H1 (cell line): ENCODE measurements around the gene CNOT1. TPM values are rescaled to one million over a fixed set of nuclear protein-coding genes. Genes with fewer than 3 reads are reported as not detected.

Experiments used
- CTCF ChIA-PET: fragments of 300-600 bp; sonication (Branson Sonifier 250); formaldehyde crosslinking; loops from one replicate; lab custom pipeline; 2021; ENCODE audit not compliant: partially characterized antibody; lab: Charles Lee
- POLR2A ChIA-PET: fragments of 300-600 bp; sonication (Branson Sonifier 250); formaldehyde crosslinking; loops from one replicate; lab custom pipeline; 2021; ENCODE audit warnings: inconsistent platforms; ENCODE audit not compliant: partially characterized antibody; lab: Charles Lee
- DNase-seq, 2 experiments: peaks; one replicate each; pipeline versions ENCODE4 v3.0.0 to v3.0.0-alpha.2; 2010 to 2022; ENCODE audit warnings: low spot score in 2 of 2, low read depth in 1 of 2, mixed read lengths in 1 of 2
- FAIRE-seq: peaks from 2 replicates; lab custom pipeline; 2011; peaks lifted over from hg19 to GRCh38; lab: Jason Lieb, UNC
- H2AFZ ChIP-seq: 2 replicates; pipeline ENCODE4 v1.8.1; 2012; ENCODE audit warnings: low read length, inconsistent platforms
- H2AK5ac ChIP-seq: 2 replicates; pipeline ENCODE4 v1.6.1; 2013; ENCODE audit warnings: low read depth, low read length
- H2BK120ac ChIP-seq: replicated peaks from 2 replicates; pipeline ENCODE3; 2013; ENCODE audit warnings: low read depth, low read length, inconsistent platforms
- H2BK12ac ChIP-seq: 2 replicates; pipeline ENCODE4 v1.6.1; 2013; ENCODE audit warnings: low read depth, low read length
- H2BK15ac ChIP-seq: 2 replicates; pipeline ENCODE4 v1.6.1; 2013; ENCODE audit warnings: low read length
- H2BK20ac ChIP-seq: 2 replicates; pipeline ENCODE4 v1.6.1; 2013; ENCODE audit warnings: low read length
- H2BK5ac ChIP-seq: 2 replicates; pipeline ENCODE4 v1.6.1; 2013; ENCODE audit warnings: low read depth, low read length
- H3K14ac ChIP-seq: 2 replicates; pipeline ENCODE4 v1.6.1; 2013; ENCODE audit warnings: inconsistent platforms; ENCODE audit not compliant: insufficient read length
- H3K18ac ChIP-seq: 2 replicates; pipeline ENCODE4 v1.6.1; 2013; ENCODE audit warnings: low read length; ENCODE audit errors: extremely low read depth
- H3K23ac ChIP-seq: 2 replicates; pipeline ENCODE4 v1.6.1; 2013; ENCODE audit warnings: inconsistent platforms; ENCODE audit not compliant: insufficient read length
- H3K23me2 ChIP-seq: 2 replicates; pipeline ENCODE4 v1.6.1; 2013; ENCODE audit warnings: low read depth, low read length
- H3K27ac ChIP-seq: 2 replicates; pipeline ENCODE4 v1.6.1; 2011; ENCODE audit warnings: low read depth, low read length, inconsistent platforms
- H3K27me3 ChIP-seq, 4 experiments: replicated peaks in 1 of 4; 1 replicate in 1 of 4; 2 replicates in 3 of 4; pipeline versions ENCODE4 v1.6.1 to v1.8.1; 2011 to 2013; ENCODE audit warnings: low read length in 3 of 4, mild to moderate bottlenecking in 3 of 4, inconsistent platforms in 2 of 4, mixed read lengths in 2 of 4, moderate library complexity in 1 of 4; ENCODE audit not compliant: control insufficient read depth in 3 of 4, insufficient read depth in 3 of 4; ENCODE audit errors: extremely low read depth in 1 of 4
- H3K36me3 ChIP-seq, 4 experiments: 2 replicates each; pipeline versions ENCODE4 v1.6.1 to v1.8.1; 2011 to 2013; ENCODE audit warnings: mild to moderate bottlenecking in 4 of 4, low read length in 3 of 4, moderate library complexity in 2 of 4, control low read depth in 1 of 4, inconsistent platforms in 1 of 4; ENCODE audit not compliant: insufficient read depth in 4 of 4, control insufficient read depth in 2 of 4
- H3K4ac ChIP-seq: replicated peaks from 2 replicates; pipeline ENCODE3; 2013; ENCODE audit warnings: low read length, low read depth, mixed read lengths, inconsistent platforms; ENCODE audit not compliant: insufficient read length
- H3K4me1 ChIP-seq, 4 experiments: replicated peaks in 1 of 4; 1 replicate in 1 of 4; 2 replicates in 3 of 4; pipeline versions ENCODE4 v1.6.1 to v1.8.1; 2011 to 2013; ENCODE audit warnings: low read length in 3 of 4, inconsistent platforms in 2 of 4, mixed read lengths in 1 of 4; ENCODE audit not compliant: insufficient read depth in 4 of 4, control insufficient read depth in 3 of 4
- H3K4me2 ChIP-seq, 2 experiments: 2 replicates each; pipeline versions ENCODE4 v1.6.1 to v1.8.1; 2011 to 2013; ENCODE audit warnings: low read depth in 2 of 2, low read length in 2 of 2, control low read depth in 1 of 2, inconsistent platforms in 1 of 2, mild to moderate bottlenecking in 1 of 2; ENCODE audit not compliant: insufficient read depth in 1 of 2
- H3K4me3 ChIP-seq, 4 experiments: fragments of 200-600, 300-600 bp in 1 of 4; sonication (generic), shearing (Covaris generic), sonication (Bioruptor Twin) in 1 of 4; 2 replicates each; pipeline versions ENCODE4 v1.5.1 to v1.8.1; 2011 to 2016; ENCODE audit warnings: low read length in 4 of 4, low read depth in 3 of 4, control low read depth in 2 of 4, inconsistent platforms in 2 of 4, mild to moderate bottlenecking in 2 of 4, mixed read lengths in 1 of 4, moderate library complexity in 1 of 4; ENCODE audit not compliant: insufficient read depth in 2 of 4; ENCODE audit errors: extremely low read depth in 1 of 4
- H3K56ac ChIP-seq: replicated peaks from 2 replicates; pipeline ENCODE3; 2013; ENCODE audit warnings: low read depth, mild to moderate bottlenecking, mixed read lengths, low read length, inconsistent platforms; ENCODE audit not compliant: insufficient read length
- H3K79me1 ChIP-seq: 2 replicates; pipeline ENCODE4 v1.6.1; 2013; ENCODE audit warnings: low read depth, low read length, control low read depth
- H3K79me2 ChIP-seq, 2 experiments: 2 replicates each; pipeline versions ENCODE4 v1.6.1 to v1.8.1; 2012 to 2013; ENCODE audit warnings: low read length in 2 of 2, mild to moderate bottlenecking in 2 of 2, inconsistent platforms in 1 of 2; ENCODE audit not compliant: insufficient read depth in 2 of 2, control insufficient read depth in 1 of 2
- H3K9ac ChIP-seq, 4 experiments: replicated peaks in 1 of 4; 1 replicate in 1 of 4; 2 replicates in 3 of 4; pipeline versions ENCODE4 v1.6.1 to v1.8.1; 2011 to 2013; ENCODE audit warnings: low read depth in 3 of 4, low read length in 3 of 4, control low read depth in 2 of 4, mild to moderate bottlenecking in 2 of 4, moderate library complexity in 2 of 4, inconsistent platforms in 1 of 4; ENCODE audit errors: extremely low read depth in 1 of 4
- H3K9me3 ChIP-seq, 2 experiments: 2 replicates each; pipeline versions ENCODE4 v1.6.1 to v1.8.1; 2012 to 2013; ENCODE audit warnings: mild to moderate bottlenecking in 2 of 2, moderate library complexity in 2 of 2, control low read depth in 1 of 2, inconsistent platforms in 1 of 2, low read depth in 1 of 2, low read length in 1 of 2, mixed read lengths in 1 of 2; ENCODE audit not compliant: insufficient read depth in 2 of 2
- H4K20me1 ChIP-seq, 2 experiments: replicated peaks in 1 of 2; 2 replicates each; pipeline versions ENCODE3 to v1.8.1; 2011 to 2013; ENCODE audit warnings: inconsistent platforms in 2 of 2, low read length in 2 of 2, mild to moderate bottlenecking in 1 of 2; ENCODE audit not compliant: insufficient read depth in 2 of 2, control insufficient read depth in 1 of 2
- H4K5ac ChIP-seq: 2 replicates; pipeline ENCODE4 v1.6.1; 2013; ENCODE audit warnings: low read length, low read depth, mixed read lengths, inconsistent platforms; ENCODE audit not compliant: insufficient read length
- H4K8ac ChIP-seq: 2 replicates; pipeline ENCODE4 v1.8.0; 2013; ENCODE audit warnings: mild to moderate bottlenecking, moderate library complexity, low read length, inconsistent platforms; ENCODE audit not compliant: insufficient read depth; ENCODE audit errors: extremely low read depth
- H4K91ac ChIP-seq: replicated peaks from 2 replicates; pipeline ENCODE3; 2013; ENCODE audit warnings: low read length, mixed read lengths, inconsistent platforms; ENCODE audit not compliant: insufficient read length
- RFX5 ChIP-seq: IDR thresholded peaks from 2 replicates; pipeline ENCODE4 v1.6.1; 2011; ENCODE audit warnings: low read depth, low read length, improper control_type of control experiment, borderline replicate concordance
- RNF2 ChIP-seq: fragments of 200-900, 300-1000 bp; sonication (generic); IDR thresholded peaks from 2 replicates; pipeline ENCODE4 v1.7.1; 2016; ENCODE audit warnings: borderline replicate concordance, low read depth, mild to moderate bottlenecking, antibody characterized with exemption, low read length; ENCODE audit not compliant: poor library complexity, severe bottlenecking; ENCODE audit errors: missing control alignments
- SIN3A ChIP-seq, 2 experiments: IDR thresholded peaks in 1 of 2; conservative IDR thresholded peaks in 1 of 2; 2 replicates each; pipeline ENCODE4 v1.6.1; 2011 to 2012; ENCODE audit warnings: low read length in 2 of 2, improper control_type of control experiment in 1 of 2, low read depth in 1 of 2, mild to moderate bottlenecking in 1 of 2
- SP2 ChIP-seq: IDR thresholded peaks from 2 replicates; pipeline ENCODE4 v1.6.1; 2012; ENCODE audit warnings: mild to moderate bottlenecking, low read length, inconsistent platforms
- TEAD4 ChIP-seq: IDR thresholded peaks from 2 replicates; pipeline ENCODE4 v1.6.1; 2012; ENCODE audit warnings: low read depth, low read length, inconsistent platforms, mixed read lengths
- WGBS, 2 experiments: shearing (Covaris generic) in 1 of 2; methylation state at CpG; one replicate each; pipeline versions ENCODE4 v1.1.6 to v1.1.7; 2013 to 2015; ENCODE audit warnings: low lambda C conversion rate in 2 of 2, mixed read lengths in 2 of 2, inconsistent platforms in 1 of 2, low coverage in 1 of 2, missing lambda C conversion rate in 1 of 2; ENCODE audit not compliant: insufficient replicate concordance in 2 of 2, insufficient coverage in 1 of 2, insufficient read length in 1 of 2; ENCODE audit errors: extremely low coverage in 1 of 2, missing lambda C conversion rate in 1 of 2; 5-methylcytosine and 5-hydroxymethylcytosine counted together
- polyA plus RNA-seq, 7 experiments: library from polyadenylated mRNA; depleted of rRNA in 3 of 7; stranded (reverse) in 5 of 7; unstranded in 2 of 7; fragments of >200 nt in 5 of 7; fragments of 200-250 nt in 2 of 7; gene quantifications; 1 replicate in 5 of 7; 2 replicates in 1 of 7; 4 replicates in 1 of 7; pipeline versions ENCODE4 v1.2.1 to v1.2.3, GENCODE V29; 2011 to 2013; ENCODE audit warnings: missing spikeins in 2 of 7, mixed read lengths in 2 of 7
- total RNA-seq: library from RNA; stranded (reverse); fragmentation: NEBNext Ultra II Directional; extraction: Animal tissue kit (Norgen Biotek cat#: 25700); gene quantifications from 2 replicates; pipeline ENCODE4 v1.2.1, GENCODE V29; 2021

CNOT1 gene
- total and polyA plus RNA-seq, 2 of the 8 experiments (the other 6 are each of a cell fraction or from before 2014, with no cell fraction given) = 306 to 319 TPM

- Histone ChIP-seq H3K79me1 (no peaks in the 10 kb centered on the region), H3K14ac (no peak overlapping the region), H4K20me1 (peaks cover 3 to 4% of the 10 kb centered on the region in 2 experiments), H3K56ac (no peak overlapping the region), H3K23ac (no peak overlapping the region), H3K23me2 (no peaks in the 10 kb centered on the region), H3K27ac (no peak overlapping the region), H3K79me2 (0 out of 4 replicates have a peak, but pooled peaks cover 0 to 2% of the 10 kb centered on the region in 2 experiments), H3K27me3 (no peaks in the 10 kb centered on the region), H2BK120ac (no peak overlapping the region), H3K36me3 (peaks cover 29 to 97% (median 64%) of the 10 kb centered on the region in 4 experiments), H2BK20ac (no peak overlapping the region), H3K9me3 (no peaks in the 10 kb centered on the region), H4K91ac (no peak overlapping the region), H3K4me1 (no peaks in the 10 kb centered on the region), H2BK15ac (no peak overlapping the region), H2AFZ (no peak overlapping the region), H3K18ac (no peak overlapping the region), H4K5ac (no peak overlapping the region), H4K8ac (no peak overlapping the region), H3K4me3 (no peak overlapping the region), H2BK5ac (no peak overlapping the region), H2AK5ac (no peak overlapping the region), H3K4ac (no peak overlapping the region), H3K4me2 (no peak overlapping the region), H3K9ac (no peak overlapping the region), H2BK12ac (no peak overlapping the region)
- CTCF ChIA-PET = no interaction called here
- WGBS, 2 experiments = 75% methylated on average over 2 of the region's 2 CpGs; no CpG with 5 or more reads in 1 of the 2 experiments
- no peak for FAIRE-seq
- POLR2A ChIA-PET = interaction anchor here (1.8 kb wide), 1 partner anchor 25 kb away, joined by 3 read pairs; no protein-coding TSS in a partner anchor
- TF ChIP-seq RNF2 (no peak), SIN3A (conservative IDR thresholded peaks at IDR 0.05 in 1 of 2, IDR thresholded peaks at IDR 0.05 in 1 of 2; ENCODE audit: low read depth in 1 of 2, low read length in 2 of 2) (no peak), TEAD4 (no peak), SP2 (no peak), RFX5 (no peak)
- DNase-seq = no peak
Observed at GRCh38 chr16:58548378-58548777, 81.2 kb downstream of the CNOT1 start.
